ENCODE results near the gene TRAK1. TPM values are rescaled to one million over a fixed set of nuclear protein-coding genes. Genes with fewer than 3 reads are reported as not detected.

Gene TRAK1
- total RNA-seq, 2 experiments from 2014 or later = 62.5 to 88.3 TPM

DNA sequence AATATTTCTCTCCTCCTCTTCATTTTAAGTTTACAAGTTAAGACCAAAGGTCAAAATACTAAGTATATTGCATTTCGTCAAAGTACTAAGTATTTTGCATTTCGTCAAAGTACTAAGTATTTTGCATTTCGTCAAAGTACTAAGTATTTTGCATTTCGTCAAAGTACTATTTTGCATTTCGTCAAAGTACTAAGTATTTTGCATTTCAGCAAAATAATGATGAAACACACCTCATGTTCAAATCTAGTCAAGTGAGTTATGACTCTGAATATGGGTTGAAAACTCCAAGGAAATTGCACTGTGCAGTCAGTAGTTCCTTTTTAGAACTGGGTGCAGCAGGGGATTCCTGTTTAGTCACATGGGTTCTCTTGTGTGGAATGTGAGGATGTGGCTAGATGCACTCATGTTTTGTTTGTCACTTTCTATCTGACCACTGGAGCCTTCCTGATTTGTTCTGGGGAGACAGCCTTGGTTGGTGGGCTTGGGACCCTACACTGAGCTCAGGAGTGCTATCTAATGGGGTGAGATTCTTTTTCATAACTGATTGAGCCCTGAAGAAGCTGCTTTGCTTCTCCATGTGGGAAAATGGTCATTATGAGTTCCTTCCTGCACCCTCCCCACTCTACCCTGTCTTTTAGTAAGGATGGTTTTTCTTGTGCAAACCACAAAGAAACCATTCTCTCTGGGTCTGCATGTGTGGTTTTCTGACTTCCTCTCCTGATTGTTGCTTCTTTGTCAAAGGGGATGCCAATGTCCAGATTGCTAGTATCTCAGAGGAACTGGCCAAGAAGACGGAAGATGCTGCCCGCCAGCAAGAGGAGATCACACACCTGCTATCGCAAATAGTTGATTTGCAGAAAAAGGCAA, 101.4 kb downstream of the TRAK1 start:
- Histone ChIP-seq H3K36me3 (ENCODE audit: insufficient read depth, low read length) (peaks cover 88% of the 10 kb centered on the region), H3K79me2 (ENCODE audit: insufficient read depth, low read depth, low read length) (peaks cover 21% of the 10 kb centered on the region; the same call in 1 of the 2 replicates), H3K4me2 (ENCODE audit: low read length) (peak overlapping the region; percentile 74), H4K20me1 (ENCODE audit: insufficient read depth, low read length) (peaks cover 4% of the 10 kb centered on the region; the same call in 1 of the 2 replicates), H2AFZ (ENCODE audit: low read length) (no peak overlapping the region), H3K9me2 (ENCODE audit: insufficient read depth, low read length) (no peaks in the 10 kb centered on the region), H3K4me1 (ENCODE audit: insufficient read depth, low read length, poor library complexity, severe bottlenecking) (peaks cover 80% of the 10 kb centered on the region), H3K9me3 (ENCODE audit: low read length) (no peaks in the 10 kb centered on the region), H3K4me3 (ENCODE audit: low read depth, low read length, poor library complexity, severe bottlenecking) (peak overlapping the region; percentile 53), H3K27ac (ENCODE audit: low read depth, low read length, poor library complexity, severe bottlenecking) (peak overlapping the region; percentile 92)
- CTCF ChIA-PET (ENCODE audit: unreplicated experiment) = interaction anchor here (0.8 to 3.9 kb wide), 3 partner anchors 22 to 74 kb away, joined by 3 to 36 read pairs (median 5); no protein-coding TSS in a partner anchor
- peak; percentile 79 for DNase-seq (ENCODE audit: low spot score)
- POLR2A ChIA-PET = interaction anchor here (1.0 to 3.8 kb wide), 9 partner anchors 10 to 75 kb away, joined by 3 to 24 read pairs (median 5); no protein-coding TSS in a partner anchor
- no TSS peak for BruUV-seq (replicated peaks)
- intact Hi-C loops (cut with micrococcal nuclease; ENCODE audit: unreplicated experiment) = loop anchor here (2.0 kb wide), 1 partner anchor 24 kb away; no protein-coding TSS in a partner anchor
- TF ChIP-seq EZH2phosphoT487 (IDR thresholded peaks at IDR 0.05; ENCODE audit: borderline replicate concordance, low read depth, low read length) = no peak
- TF ChIP-seq, protein P1, sequence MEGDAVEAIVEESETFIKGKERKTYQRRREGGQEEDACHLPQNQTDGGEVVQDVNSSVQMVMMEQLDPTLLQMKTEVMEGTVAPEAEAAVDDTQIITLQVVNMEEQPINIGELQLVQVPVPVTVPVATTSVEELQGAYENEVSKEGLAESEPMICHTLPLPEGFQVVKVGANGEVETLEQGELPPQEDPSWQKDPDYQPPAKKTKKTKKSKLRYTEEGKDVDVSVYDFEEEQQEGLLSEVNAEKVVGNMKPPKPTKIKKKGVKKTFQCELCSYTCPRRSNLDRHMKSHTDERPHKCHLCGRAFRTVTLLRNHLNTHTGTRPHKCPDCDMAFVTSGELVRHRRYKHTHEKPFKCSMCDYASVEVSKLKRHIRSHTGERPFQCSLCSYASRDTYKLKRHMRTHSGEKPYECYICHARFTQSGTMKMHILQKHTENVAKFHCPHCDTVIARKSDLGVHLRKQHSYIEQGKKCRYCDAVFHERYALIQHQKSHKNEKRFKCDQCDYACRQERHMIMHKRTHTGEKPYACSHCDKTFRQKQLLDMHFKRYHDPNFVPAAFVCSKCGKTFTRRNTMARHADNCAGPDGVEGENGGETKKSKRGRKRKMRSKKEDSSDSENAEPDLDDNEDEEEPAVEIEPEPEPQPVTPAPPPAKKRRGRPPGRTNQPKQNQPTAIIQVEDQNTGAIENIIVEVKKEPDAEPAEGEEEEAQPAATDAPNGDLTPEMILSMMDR (conservative IDR thresholded peaks at IDR 0.05; ENCODE audit: low read length) = no peak

GRCh38 chr3:42194943-42195510, 103.9 kb downstream of the TRAK1 start:
- CTCF ChIA-PET (ENCODE audit: unreplicated experiment) = interaction anchor here (1.0 kb wide), 1 partner anchor 67 kb away, joined by 3 read pairs; no protein-coding TSS in a partner anchor
- intact Hi-C loops (cut with micrococcal nuclease; ENCODE audit: unreplicated experiment) = no loop called here
- peaks cover 5% of the 10 kb centered on the region; the same call in 1 of the 2 replicates for H4K20me1 ChIP-seq (ENCODE audit: insufficient read depth, low read length)
- no peak for DNase-seq (ENCODE audit: low spot score)
- H3K4me1 ChIP-seq (ENCODE audit: insufficient read depth, low read length, poor library complexity, severe bottlenecking) = peaks cover 80% of the 10 kb centered on the region
- H3K9me2 ChIP-seq (ENCODE audit: insufficient read depth, low read length) = no peaks in the 10 kb centered on the region
- TSS peak; percentile 81 for BruUV-seq (replicated peaks)
- no peaks in the 10 kb centered on the region for H3K9me3 ChIP-seq (ENCODE audit: low read length)
- H2AFZ ChIP-seq (ENCODE audit: low read length) = no peak overlapping the region
- H3K79me2 ChIP-seq (ENCODE audit: insufficient read depth, low read depth, low read length) = peaks cover 21% of the 10 kb centered on the region; the same call in 1 of the 2 replicates
- peak overlapping the region; percentile 92 for H3K27ac ChIP-seq (ENCODE audit: low read depth, low read length, poor library complexity, severe bottlenecking)
- POLR2A ChIA-PET = interaction anchor here (0.7 to 2.8 kb wide), 12 partner anchors 9 to 1477 kb away, joined by 3 to 16 read pairs (median 5); no protein-coding TSS in a partner anchor
- peak overlapping the region; percentile 53 for H3K4me3 ChIP-seq (ENCODE audit: low read depth, low read length, poor library complexity, severe bottlenecking)
- TF ChIP-seq EZH2phosphoT487 (IDR thresholded peaks at IDR 0.05; ENCODE audit: borderline replicate concordance, low read depth, low read length) = no peak
- TF ChIP-seq, protein P1 (conservative IDR thresholded peaks at IDR 0.05; ENCODE audit: low read length) = no peak
- H3K36me3 ChIP-seq (ENCODE audit: insufficient read depth, low read length) = peaks cover 89% of the 10 kb centered on the region
- H3K4me2 ChIP-seq (ENCODE audit: low read length) = peak overlapping the region; percentile 74

Measured in OCI-LY7 (cell line).